ENCODE data around the gene INTU.
"Not testable (repeated sequence)": the region's sequence is repeated elsewhere in the genome, so short reads cannot be mapped to it uniquely, and the experiment has no call there.

The INTU gene

GRCh38 chr4:127632420-127633403, at the start of gene INTU:
INTU (plus strand) TSS chr4:127632957; CDS start chr4:127633035, 78 bp downstream.
- no peak for DNase-seq

- not testable (repeated sequence) for DNase-seq
Observed at GRCh38 chr4:127586496-127586895, 46.3 kb upstream of the INTU start.

DNA sequence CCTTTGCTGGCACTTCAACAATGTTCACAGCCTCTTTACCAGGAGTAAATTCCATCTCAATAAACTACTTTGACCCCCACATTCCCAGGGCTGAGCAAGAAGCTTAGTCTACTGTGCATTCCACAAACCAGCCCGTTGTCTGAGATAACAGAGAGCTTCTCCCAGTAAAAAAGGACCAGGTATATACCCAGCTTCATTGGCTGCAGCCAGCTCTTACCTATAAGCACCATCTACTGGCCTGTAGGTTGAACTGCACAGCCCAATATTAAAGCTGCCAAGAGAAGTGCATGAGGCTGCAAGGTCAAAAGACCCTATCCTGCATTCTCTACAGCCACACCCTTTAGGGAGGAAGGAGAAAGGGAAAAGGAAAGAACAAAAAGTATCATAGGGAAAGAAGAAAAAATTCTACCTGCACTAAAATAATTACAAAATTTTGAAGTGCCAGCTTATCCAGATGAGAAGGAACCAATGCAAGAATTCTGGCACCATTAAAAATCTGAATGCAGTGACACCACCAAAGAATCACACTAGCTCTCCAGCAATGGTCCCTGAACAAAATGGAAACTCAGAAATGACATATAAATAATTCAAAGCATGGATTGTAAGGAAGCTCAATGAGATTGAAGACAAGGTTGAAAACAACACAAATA, 45.7 kb upstream of the INTU start:
- DNase-seq, result no peak

DNA sequence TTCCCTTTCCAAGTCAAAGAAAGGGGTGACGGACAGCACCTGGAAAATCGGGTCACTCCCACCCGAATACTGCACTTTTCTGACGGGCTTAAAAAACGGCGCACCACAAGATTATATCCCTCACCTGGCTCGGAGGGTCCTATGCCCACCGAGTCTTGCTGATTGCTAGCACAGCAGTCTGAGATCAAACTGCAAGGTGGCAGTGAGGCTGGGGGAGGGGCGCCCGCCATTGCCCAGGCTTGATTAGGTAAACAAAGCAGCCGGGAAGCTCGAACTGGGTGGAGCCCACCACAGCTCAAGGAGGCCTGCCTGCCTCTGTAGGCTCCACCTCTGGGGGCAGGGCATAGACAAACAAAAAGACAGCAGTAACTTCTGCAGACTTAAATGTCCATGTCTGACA, 43.6 kb upstream of the INTU start:
- not testable (repeated sequence) for DNase-seq

GRCh38 chr4:127598656-127599055, 34.1 kb upstream of the INTU start:
- no peak for DNase-seq

- no peak for DNase-seq
Observed at GRCh38 chr4:127601029-127601428, 31.7 kb upstream of the INTU start.

DNA sequence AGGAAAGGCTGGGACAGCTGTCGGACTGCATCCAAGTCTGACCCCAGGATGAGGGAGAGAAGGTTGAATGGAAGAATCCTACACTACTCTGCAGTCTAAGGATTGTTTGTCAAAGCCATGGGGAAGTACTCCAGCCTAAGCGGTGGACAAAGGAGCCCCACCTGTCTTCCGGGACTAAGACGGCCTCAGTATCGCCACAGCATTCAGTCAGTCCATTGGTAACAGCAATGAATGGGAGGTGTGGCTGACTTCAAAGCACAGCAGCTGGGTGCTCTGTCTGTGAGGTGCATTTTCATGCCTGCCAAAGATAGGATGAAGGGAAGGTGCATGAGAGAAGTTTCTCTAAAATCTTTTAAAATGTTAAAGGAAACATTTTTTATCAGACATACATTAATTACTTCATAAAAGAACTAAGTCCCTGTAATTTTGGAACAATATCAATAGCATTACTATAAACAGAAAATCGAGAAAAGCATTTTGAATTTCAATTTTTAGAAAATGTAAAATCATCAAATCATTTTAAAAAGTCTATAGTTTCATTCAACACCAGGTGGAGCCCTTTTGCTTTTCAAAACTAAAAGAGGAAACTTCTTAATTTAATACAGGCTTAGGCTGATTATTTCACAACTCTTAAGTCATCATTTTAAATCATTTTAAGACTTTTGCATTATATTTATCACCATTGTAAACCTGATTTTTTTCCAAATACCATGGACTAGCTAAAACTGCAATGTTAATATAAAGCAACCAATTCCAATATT, 27.6 kb upstream of the INTU start:
- peak; percentile 67 for DNase-seq

DNA sequence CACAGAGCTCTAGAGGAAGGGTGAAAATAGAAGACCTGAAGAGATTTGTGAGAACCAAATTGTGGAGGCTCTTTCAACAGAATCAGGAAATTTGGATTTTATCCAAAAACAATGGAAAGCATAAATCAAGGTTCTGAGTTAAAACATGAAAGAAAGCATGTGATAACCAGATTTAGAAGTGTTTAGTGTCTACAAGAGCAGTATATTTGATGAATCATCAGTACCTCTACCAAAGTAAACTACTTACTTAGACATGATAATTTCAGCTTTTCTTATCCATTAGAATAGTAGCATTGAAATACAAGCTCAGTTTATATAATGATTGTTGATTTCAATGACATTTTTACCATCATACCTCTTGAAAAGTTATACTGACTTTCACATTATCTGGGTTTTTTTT, 25.9 kb upstream of the INTU start:
- DNase-seq, result no peak

- DNase-seq, result no peak
Observed at GRCh38 chr4:127609484-127609883, 23.3 kb upstream of the INTU start.

DNA sequence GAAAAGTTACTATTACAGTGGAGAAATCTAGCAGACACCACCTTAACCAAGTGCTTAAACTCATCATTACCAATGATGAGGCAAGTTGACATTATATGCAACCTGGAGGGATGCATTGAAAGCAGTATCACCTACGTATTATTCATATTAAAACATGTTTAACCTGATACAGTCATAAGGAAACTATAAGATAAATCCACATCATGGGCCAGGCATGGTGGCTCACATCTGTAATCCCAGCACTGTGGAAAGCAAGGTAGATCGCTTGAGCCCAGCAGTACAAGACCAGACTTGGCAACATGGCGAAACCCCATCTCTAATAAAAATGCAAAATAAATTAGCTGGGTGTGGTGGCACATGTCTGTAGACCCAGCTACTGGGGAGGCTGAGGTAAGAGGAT, 22.3 kb upstream of the INTU start:
- DNase-seq, result no peak

DNA sequence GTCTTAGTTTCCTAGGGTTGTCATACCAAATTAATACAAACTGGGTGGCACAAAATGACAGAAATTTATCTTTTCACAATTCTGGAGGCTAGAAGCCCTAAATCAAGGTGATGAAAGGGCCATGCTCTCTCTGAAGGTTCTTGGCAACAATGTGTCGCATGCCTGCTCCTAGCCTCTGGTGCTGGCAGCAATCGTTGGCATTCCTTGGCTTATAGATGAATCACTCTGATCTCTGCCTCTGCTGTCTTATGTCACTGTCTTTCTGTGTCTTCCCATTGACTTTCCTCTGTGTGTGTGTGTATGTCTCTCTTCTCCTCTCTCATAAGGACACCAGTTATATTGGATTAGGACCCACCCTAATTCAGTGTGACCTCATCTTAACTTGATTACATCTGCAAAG, 15.9 kb upstream of the INTU start:
- no peak for DNase-seq

GRCh38 chr4:127618427-127618826, 14.3 kb upstream of the INTU start:
- DNase-seq, result no peak

GRCh38 chr4:127622621-127622920, 10.2 kb upstream of the INTU start:
- DNase-seq, result no peak

DNA sequence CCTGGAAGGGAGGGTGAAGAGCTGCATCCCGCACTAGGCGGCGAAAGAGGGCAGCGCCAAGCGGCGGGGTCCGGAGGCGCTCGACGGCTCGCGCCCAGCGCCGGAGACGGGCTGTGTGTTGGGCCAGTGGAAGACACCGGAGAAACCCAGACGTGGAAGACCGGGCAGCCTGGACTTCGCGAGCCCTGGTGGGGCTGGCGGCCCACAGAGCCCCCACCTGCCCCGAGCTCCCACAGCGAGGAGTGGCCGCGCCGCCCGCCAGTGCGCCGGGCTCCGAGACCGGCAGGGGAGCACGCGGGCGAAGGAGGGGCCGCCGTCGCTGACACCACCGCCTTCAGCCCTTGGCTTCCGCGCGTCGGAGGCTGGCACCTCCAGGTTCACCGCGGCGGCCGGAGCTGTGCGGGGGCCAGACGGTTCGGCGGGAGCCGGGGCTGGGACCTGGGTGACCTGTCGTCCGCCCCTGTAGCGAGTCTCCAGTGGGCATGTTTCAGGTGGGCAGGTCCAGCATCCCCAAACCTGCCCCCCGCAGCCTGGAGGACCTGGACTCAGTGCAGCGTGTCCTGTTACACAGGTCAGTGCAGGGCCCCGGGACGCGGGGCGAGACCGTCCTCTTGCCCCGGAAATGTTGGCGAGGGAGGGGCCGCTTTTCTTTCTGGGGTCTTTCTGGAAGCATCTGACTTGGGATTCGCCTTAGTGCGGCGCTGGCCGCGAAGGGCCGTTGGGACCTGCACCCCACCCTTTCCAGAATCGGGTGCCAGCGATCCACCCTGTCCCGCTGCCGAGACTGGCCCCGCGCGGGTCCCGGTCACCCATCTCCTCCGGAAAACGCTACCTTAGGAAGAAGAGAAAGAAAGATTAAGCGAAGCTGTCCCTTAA, 9.6 kb upstream of the INTU start:
- DNase-seq, result peak; percentile 59

DNA sequence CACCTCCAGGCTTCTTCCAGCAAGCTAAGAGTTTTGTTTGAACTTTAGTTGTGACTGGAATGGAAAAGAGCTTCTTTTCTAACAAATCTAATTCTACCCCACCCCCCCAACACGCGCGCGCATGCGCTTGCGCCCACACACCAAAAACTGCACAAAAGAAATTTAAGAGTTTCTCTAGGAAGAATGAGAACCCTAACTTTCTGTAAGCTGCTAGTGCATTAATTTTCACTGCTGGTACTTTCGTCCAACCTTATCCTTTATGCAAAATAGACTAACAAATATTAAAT, 9.0 kb upstream of the INTU start:
- no peak for DNase-seq

DNA sequence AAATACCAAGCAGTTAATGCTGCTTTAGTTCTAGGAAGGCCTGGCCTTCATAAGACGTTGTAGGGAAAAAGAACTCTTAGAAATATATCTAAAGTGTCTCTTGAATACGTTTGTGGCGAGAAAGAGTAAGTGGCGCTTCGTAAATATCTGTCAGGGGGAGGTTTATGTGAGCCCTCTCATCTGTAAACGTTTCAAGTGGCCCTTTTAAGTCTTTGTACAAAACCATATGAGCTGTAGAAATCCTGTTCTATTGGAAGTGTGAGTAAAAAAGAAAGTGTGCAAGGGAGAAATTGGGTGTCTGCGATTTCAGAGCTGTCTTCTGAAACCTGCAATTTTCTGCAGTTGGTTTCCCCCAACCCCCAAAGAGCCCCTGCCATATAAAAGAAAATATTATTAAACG, 8.6 kb upstream of the INTU start:
- DNase-seq, result no peak

DNA sequence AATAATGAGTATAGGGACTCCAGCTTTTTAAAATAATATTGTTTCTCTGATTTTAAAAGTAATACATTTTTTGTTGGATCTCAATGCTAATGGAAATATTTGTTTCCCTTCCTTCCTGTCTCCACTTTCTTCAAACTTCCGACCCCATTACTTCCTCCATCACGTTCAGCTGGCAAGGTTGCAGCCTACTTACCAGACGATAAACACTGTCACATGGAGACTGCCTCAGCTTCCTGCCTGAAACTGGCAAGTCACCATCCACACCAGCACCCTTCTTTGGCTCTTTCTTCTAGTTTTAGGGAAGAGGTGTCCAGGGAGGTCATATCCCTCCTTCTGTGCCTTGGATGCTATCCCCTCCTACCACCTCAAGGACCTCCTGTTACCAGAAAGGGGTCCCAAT, 3.4 kb upstream of the INTU start:
- no peak for DNase-seq

GRCh38 chr4:127630152-127630551, 2.6 kb upstream of the INTU start:
- no peak for DNase-seq

DNA sequence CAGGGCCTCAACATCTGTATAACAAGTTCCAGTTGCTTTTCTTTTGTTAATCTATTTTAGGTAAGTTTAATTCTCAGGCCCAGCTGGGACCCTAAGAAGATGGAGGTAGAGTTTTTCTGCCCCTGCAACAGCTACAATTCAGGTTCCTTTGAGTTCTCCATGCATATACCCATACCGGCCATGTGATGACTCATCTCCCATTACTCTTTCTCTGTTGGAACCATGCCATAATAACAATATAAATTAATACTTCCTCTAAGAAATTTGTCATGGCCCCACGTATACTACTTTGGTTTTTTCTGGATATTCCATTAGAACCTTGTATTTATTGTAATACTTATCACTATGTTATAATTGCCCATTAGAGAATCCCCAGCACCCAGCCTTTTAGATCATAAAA, 1.3 kb upstream of the INTU start:
- DNase-seq, result no peak

- DNase-seq, result no peak
Observed at GRCh38 chr4:127634181-127634580, 1.4 kb downstream of the INTU start.

- no peak for DNase-seq
Observed at GRCh38 chr4:127641524-127641923, 8.8 kb downstream of the INTU start.

GRCh38 chr4:127642169-127642568, 9.4 kb downstream of the INTU start:
- DNase-seq, result no peak

DNA sequence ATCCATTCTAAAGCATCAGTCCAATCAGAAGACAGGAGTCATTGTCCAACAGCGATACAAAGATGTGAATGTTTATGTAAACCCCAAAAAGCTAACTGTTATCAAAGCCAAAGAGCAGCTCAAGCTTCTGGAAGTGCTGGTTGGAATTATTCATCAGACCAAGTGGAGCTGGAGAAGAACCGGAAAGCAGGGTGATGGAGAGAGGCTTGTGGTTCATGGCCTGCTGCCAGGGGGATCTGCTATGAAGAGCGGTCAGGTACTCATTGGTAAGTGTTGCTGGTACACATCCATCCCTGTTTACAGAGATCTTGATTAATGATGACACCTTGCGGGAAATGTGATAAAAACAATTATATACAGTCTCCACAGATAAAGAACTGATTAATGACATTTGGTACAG, 11.0 kb downstream of the INTU start:
- DNase-seq, result no peak
